ENCODE measurements around the gene AGTRAP.

Gene AGTRAP

DNA sequence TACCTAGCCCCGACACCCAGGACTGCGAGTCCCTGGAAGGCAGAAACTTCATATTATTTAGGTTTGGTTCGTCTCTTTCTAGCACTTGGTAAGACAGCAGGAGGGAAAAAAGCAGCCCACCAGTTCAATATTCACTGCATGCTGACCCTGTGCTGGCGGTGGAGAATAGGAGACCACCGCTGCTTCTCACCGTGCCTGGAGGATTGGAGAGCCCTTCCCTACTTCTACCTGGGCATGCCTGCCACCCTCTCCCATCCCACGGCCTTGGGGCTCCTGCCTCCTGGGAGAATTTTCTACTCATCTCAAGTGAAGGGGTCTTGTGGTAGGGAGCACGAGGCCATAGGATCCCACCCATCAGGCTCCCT, 64.4 kb downstream of the AGTRAP start:
- no peak for ATAC-seq (replicated peaks)
- no peak overlapping the region for H3K27ac Mint-ChIP-seq
- H3K27me3 Mint-ChIP-seq = no peaks in the 10 kb centered on the region
- H3K4me3 Mint-ChIP-seq = no peak overlapping the region
- no peaks in the 10 kb centered on the region for H3K9me3 Mint-ChIP-seq
- DNase-seq = no peak
- peaks cover 33% of the 10 kb centered on the region for H3K36me3 Mint-ChIP-seq (ENCODE audit: insufficient read depth)
- H3K4me1 Mint-ChIP-seq (ENCODE audit: low read depth in 2 of 2) = peaks cover 33 to 37% of the 10 kb centered on the region in 2 donors
